Activated naive CD4-positive, alpha-beta T cell treated with anti-CD3 and anti-CD28 coated beads, Interleukin-2, amount 10 ng/mL, durations not matched to agents 7 days and 5 days (primary cell): Measurements from ENCODE around the gene TOM1.
A peak's percentile ranks its signal among the peaks of the same experiment; 100 is the strongest.

Experiments used
- CTCF ChIA-PET: fragments of 350-600 bp; sonication (Branson Sonifier 250); formaldehyde crosslinking; loops from one replicate; lab custom pipeline; 2021; ENCODE audit warnings: antibody characterized with exemption; lab: Charles Lee
- DNase-seq: peaks from one replicate; pipeline ENCODE4 v3.0.0-alpha.2; 2020
- H3K27ac Mint-ChIP-seq: one replicate; pipeline ENCODE4 v1.8.0; 2021; ENCODE audit warnings: mild to moderate bottlenecking, moderate library complexity, mixed read lengths
- H3K27me3 Mint-ChIP-seq: one replicate; pipeline ENCODE4 v1.8.0; 2021; ENCODE audit warnings: mild to moderate bottlenecking, mixed read lengths
- H3K36me3 Mint-ChIP-seq: one replicate; pipeline ENCODE4 v1.8.0; 2021; ENCODE audit warnings: mixed read lengths
- H3K4me1 Mint-ChIP-seq: one replicate; pipeline ENCODE4 v1.8.0; 2021; ENCODE audit warnings: mixed read lengths
- H3K4me3 Mint-ChIP-seq: one replicate; pipeline ENCODE4 v1.8.0; 2021; ENCODE audit warnings: mild to moderate bottlenecking, moderate library complexity, mixed read lengths
- H3K9me3 Mint-ChIP-seq: one replicate; pipeline ENCODE4 v1.8.0; 2021; ENCODE audit warnings: mixed read lengths

TOM1 gene

DNA sequence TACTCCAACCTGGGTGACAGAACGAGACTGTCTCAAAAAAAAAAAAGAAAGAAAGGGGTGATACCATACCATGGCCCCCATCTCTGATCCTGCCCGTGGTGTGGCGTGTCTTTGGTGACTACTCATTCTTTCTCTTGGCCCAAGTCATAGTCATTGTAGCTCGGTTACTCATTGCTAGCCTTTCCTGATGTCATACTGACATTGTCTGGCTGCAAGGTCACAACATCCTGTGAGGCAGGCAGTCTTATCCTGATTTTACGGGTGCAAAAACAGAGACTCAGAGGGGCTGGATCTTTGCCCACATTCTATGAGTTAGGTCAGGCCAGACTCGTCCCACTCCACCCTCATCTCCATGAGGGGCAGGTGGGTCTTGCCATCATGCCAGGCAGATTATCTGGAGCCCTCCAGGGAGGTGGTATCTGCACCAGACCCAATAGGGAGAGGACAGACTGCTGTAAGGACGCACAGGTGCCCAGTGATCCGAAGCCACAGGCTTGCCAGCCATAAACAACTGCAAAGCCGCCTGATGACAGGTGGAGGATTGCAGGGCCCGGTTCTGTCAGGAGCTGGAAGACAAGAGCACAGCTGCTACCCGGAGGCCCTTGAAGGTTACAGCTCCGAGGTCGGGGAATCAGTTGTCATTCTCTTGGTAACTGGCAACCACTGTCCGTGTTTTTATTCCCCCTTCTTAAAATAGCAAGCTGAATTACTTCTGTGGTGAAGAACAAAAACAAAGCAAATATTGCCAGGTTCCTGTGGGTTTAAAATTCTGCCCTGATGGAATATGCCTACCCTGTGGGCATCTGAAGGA lies 13.8 kb downstream of the TOM1 start:
- no peak overlapping the region for H3K4me3 Mint-ChIP-seq
- H3K27ac Mint-ChIP-seq: no peak overlapping the region
- no peak for DNase-seq

GRCh38 chr22:35314161-35314942 lies 14.7 kb downstream of the TOM1 start:
- no peak overlapping the region for H3K4me3 Mint-ChIP-seq
- peak; percentile 20 for DNase-seq
- CTCF ChIA-PET: no interaction called here
- H3K27ac Mint-ChIP-seq: no peak overlapping the region
- H3K4me1 Mint-ChIP-seq: peaks cover 65% of the 10 kb centered on the region
- H3K9me3 Mint-ChIP-seq: no peaks in the 10 kb centered on the region
- no peaks in the 10 kb centered on the region for H3K27me3 Mint-ChIP-seq
- H3K36me3 Mint-ChIP-seq: peaks cover 11% of the 10 kb centered on the region

More for the DNA sequence above, 13.8 kb downstream of the TOM1 start:
- CTCF ChIA-PET: interaction anchor here (0.6 kb wide), 1 partner anchor 14 kb away, joined by 4 read pairs; the partner anchor contains the start of gene TOM1
- Mint-ChIP-seq H3K4me1 (peaks cover 73% of the 10 kb centered on the region), H3K36me3 (peaks cover 11% of the 10 kb centered on the region), H3K9me3 (no peaks in the 10 kb centered on the region), H3K27me3 (no peaks in the 10 kb centered on the region)

GRCh38 chr22:35315141-35315854 lies 15.6 kb downstream of the TOM1 start:
- no peak overlapping the region for H3K27ac Mint-ChIP-seq
- H3K27me3 Mint-ChIP-seq: no peaks in the 10 kb centered on the region
- no peaks in the 10 kb centered on the region for H3K9me3 Mint-ChIP-seq
- H3K4me3 Mint-ChIP-seq: no peak overlapping the region
- peak; percentile 8 for DNase-seq
- CTCF ChIA-PET: no interaction called here
- peaks cover 55% of the 10 kb centered on the region for H3K4me1 Mint-ChIP-seq
- H3K36me3 Mint-ChIP-seq: peaks cover 9% of the 10 kb centered on the region

DNA sequence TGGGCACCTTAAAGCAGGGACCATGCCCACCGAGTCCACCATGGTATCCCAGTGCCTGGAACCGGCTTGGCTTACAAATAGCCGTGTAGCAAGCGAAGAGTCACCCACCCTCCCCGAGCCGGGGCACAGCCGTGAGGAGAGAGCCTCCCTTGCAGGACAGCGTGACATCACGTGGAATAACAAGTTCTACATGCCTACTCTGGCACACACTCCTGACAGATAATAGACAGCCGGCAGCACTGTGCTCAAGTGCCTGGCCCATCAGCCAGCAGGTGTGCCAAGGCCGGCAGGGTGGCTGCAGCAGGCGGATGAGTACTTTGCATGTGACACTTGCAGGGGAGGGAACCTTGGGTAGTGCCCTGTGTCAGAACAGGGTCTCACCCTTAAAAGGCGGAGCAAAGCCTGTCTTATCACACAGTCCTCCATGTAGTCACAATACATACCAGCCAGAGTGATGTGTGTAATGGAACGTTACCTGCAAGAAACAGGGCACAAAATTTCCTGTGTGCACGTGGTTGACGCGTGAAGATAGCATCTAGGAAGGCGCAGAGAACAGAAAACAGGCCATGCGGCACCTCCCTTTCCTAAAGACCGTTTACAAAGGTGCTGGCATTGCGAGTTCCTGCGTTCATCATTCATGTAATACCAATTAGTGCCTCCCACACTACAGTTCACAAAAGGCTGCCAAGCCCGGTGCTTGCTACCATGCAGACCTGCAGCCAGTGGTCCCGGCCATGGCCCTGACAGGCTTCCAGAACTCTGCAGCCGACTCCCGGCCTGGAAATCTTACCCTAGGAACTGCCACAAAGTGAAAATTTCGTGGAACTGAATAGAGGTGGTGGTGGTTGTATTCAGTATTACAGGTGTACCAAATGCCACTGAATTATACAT lies 16.4 kb downstream of the TOM1 start:
- DNase-seq: peak; percentile 20
- Mint-ChIP-seq H3K27ac (no peak overlapping the region), H3K27me3 (no peaks in the 10 kb centered on the region), H3K4me3 (no peak overlapping the region), H3K9me3 (no peaks in the 10 kb centered on the region), H3K4me1 (peaks cover 47% of the 10 kb centered on the region), H3K36me3 (peaks cover 5% of the 10 kb centered on the region)
- CTCF ChIA-PET: no interaction called here

DNA sequence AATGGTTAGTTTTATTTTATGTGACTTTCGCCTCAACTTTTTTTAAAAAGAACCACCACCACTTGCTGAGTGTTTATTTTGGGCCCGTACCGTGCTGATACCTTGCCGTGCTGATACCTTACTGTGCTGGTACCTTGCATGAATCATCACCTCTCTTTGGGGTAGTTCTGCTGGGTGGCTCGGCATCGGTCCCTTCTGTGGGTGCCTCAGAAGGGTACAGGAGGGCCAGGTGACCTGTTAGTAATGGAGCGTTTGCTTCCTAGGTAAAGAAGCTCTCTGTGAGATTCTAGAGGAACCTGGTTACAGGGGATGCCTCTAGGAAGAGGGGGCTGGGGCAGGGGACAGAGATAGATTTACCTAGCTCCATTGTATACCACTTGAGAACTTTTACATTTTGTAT lies 17.1 kb downstream of the TOM1 start:
- no peak overlapping the region for H3K4me3 Mint-ChIP-seq
- CTCF ChIA-PET: no interaction called here
- H3K9me3 Mint-ChIP-seq: no peaks in the 10 kb centered on the region
- peaks cover 7% of the 10 kb centered on the region for H3K36me3 Mint-ChIP-seq
- peaks cover 41% of the 10 kb centered on the region for H3K4me1 Mint-ChIP-seq
- no peak for DNase-seq
- H3K27ac Mint-ChIP-seq: no peak overlapping the region
- no peaks in the 10 kb centered on the region for H3K27me3 Mint-ChIP-seq

DNA sequence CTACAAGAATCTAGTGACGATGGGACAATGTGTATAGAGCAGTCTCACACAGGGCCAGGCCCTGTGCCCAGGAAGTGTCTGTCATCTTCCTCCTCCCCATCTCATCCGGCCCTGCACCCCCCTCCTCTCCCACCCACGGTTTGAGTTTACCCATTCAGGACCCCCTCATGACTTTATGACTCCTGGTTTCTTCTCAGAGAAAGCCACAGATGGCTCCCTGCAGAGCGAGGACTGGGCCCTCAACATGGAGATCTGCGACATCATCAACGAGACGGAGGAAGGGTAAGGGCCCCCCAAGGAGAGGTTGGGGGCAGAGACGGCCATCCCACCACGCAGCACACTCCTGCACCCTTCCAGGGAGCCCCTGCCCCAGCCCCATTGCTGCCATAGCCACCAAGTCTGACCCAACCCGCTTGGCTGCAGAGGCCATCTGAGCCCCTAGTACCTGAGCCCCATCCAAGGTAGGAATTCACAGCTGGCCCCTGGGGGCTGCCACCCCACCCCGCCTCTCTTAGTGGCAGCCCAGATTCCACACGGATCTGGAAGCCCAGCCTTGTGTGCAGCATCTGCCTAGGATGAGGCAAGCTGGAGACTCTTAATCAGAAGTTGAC lies 18.1 kb downstream of the TOM1 start:
- Mint-ChIP-seq H3K4me1 (peaks cover 32% of the 10 kb centered on the region), H3K9me3 (no peaks in the 10 kb centered on the region), H3K27ac (no peak overlapping the region), H3K36me3 (peaks cover 10% of the 10 kb centered on the region), H3K4me3 (no peak overlapping the region), H3K27me3 (no peaks in the 10 kb centered on the region)
- DNase-seq: peak; percentile 10
- CTCF ChIA-PET: no interaction called here

- CTCF ChIA-PET: no interaction called here
- Mint-ChIP-seq H3K36me3 (peaks cover 18% of the 10 kb centered on the region), H3K4me3 (no peak overlapping the region), H3K4me1 (peaks cover 26% of the 10 kb centered on the region), H3K9me3 (no peaks in the 10 kb centered on the region), H3K27ac (no peak overlapping the region), H3K27me3 (no peaks in the 10 kb centered on the region)
- DNase-seq: no peak
These were observed 18.9 kb downstream of the TOM1 start for GRCh38 chr22:35318346-35319215.

GRCh38 chr22:35319244-35319985 lies 19.7 kb downstream of the TOM1 start:
- no peaks in the 10 kb centered on the region for H3K9me3 Mint-ChIP-seq
- DNase-seq: no peak
- H3K36me3 Mint-ChIP-seq: peaks cover 23% of the 10 kb centered on the region
- CTCF ChIA-PET: interaction anchor here (0.8 kb wide), 1 partner anchor 88 kb away, joined by 3 read pairs; no protein-coding TSS in a partner anchor
- H3K27ac Mint-ChIP-seq: no peak overlapping the region
- H3K4me3 Mint-ChIP-seq: no peak overlapping the region
- H3K27me3 Mint-ChIP-seq: no peaks in the 10 kb centered on the region
- H3K4me1 Mint-ChIP-seq: peaks cover 17% of the 10 kb centered on the region

DNA sequence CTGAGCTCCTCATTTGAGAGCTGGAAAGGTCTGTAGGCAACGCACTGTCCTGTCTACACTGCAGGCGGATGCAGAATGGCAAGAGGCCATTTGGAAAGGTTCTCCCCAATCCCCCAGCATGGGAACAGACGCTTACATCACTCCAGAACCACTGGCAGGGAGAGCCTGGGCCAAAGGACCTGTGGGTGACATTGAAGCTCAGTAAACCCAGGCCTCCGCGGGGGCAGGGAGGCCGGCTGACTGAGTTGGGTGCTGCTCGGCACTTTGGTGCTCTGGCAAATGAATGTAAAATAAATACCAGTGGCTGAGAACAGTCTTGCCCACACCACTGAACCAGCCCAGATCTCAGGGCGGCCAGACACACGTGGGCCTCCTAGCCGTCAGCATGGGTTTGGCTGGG lies 22.4 kb downstream of the TOM1 start:
- H3K36me3 Mint-ChIP-seq: peaks cover 37% of the 10 kb centered on the region
- H3K4me3 Mint-ChIP-seq: no peak overlapping the region
- no peaks in the 10 kb centered on the region for H3K27me3 Mint-ChIP-seq
- CTCF ChIA-PET: interaction anchor here (0.6 kb wide), 1 partner anchor 707 kb away, joined by 3 read pairs; no protein-coding TSS in a partner anchor
- no peak overlapping the region for H3K27ac Mint-ChIP-seq
- H3K4me1 Mint-ChIP-seq: no peaks in the 10 kb centered on the region
- H3K9me3 Mint-ChIP-seq: no peaks in the 10 kb centered on the region
- DNase-seq: no peak

DNA sequence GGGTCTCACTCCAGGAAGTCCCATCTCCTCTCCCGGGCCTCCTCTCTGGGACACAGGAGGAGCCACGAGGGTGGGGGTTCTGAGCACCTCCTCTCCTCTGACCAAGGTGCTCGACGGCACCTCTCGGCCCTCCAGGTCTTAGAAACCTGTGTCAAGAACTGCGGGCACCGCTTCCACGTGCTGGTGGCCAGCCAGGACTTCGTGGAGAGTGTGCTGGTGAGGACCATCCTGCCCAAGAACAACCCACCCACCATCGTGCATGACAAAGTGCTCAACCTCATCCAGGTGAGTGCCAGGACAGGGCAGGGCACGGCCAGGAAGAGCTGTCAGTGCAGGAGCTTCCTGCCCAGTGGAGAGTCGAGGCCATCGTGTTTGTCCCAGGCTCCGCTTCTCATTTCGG lies 23.2 kb downstream of the TOM1 start:
- Mint-ChIP-seq H3K27me3 (no peaks in the 10 kb centered on the region), H3K4me3 (no peak overlapping the region), H3K36me3 (peaks cover 42% of the 10 kb centered on the region), H3K27ac (no peak overlapping the region), H3K4me1 (no peaks in the 10 kb centered on the region), H3K9me3 (no peaks in the 10 kb centered on the region)
- CTCF ChIA-PET: no interaction called here
- DNase-seq: no peak

- no peak for DNase-seq
- H3K27ac Mint-ChIP-seq: no peak overlapping the region
- no peaks in the 10 kb centered on the region for H3K27me3 Mint-ChIP-seq
- peaks cover 2% of the 10 kb centered on the region for H3K4me1 Mint-ChIP-seq
- H3K36me3 Mint-ChIP-seq: peaks cover 44% of the 10 kb centered on the region
- H3K9me3 Mint-ChIP-seq: no peaks in the 10 kb centered on the region
- no peak overlapping the region for H3K4me3 Mint-ChIP-seq
- CTCF ChIA-PET: no interaction called here
These were observed 23.6 kb downstream of the TOM1 start for GRCh38 chr22:35323305-35323704.

DNA sequence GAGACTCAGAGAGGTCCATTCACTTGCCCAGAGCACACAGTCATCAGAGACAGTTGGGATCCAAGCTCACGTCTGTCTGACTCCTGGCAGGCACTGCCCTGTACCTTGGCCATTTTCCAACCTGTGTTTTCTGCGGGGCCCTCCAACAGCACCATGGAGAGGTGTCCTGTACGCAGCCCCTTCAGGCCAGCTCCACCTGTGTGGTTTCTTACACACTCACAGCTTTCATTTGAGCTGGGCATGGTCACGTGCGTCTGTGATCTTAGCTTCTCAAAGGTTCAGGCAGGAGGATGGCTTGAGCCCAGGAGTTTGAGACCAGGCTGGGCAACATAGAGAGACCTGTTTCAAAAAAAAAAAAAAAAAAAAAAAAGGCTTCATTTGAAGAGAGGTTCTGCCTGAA lies 24.4 kb downstream of the TOM1 start:
- no peak overlapping the region for H3K27ac Mint-ChIP-seq
- no peak for DNase-seq
- CTCF ChIA-PET: interaction anchor here (0.7 kb wide), 1 partner anchor 27 kb away, joined by 3 read pairs; no protein-coding TSS in a partner anchor
- no peaks in the 10 kb centered on the region for H3K27me3 Mint-ChIP-seq
- peaks cover 45% of the 10 kb centered on the region for H3K36me3 Mint-ChIP-seq
- H3K4me3 Mint-ChIP-seq: no peak overlapping the region
- H3K4me1 Mint-ChIP-seq: peaks cover 3% of the 10 kb centered on the region
- H3K9me3 Mint-ChIP-seq: no peaks in the 10 kb centered on the region
